Progenitor cell of endocrine pancreas (in vitro differentiated cells): Measurements from ENCODE around the gene IGFBP6. TPM values are rescaled to one million over a fixed set of nuclear protein-coding genes. Genes with fewer than 3 reads are reported as not detected.
A peak's percentile ranks its signal among the peaks of the same experiment; 100 is the strongest.

Experiments
- DNase-seq: peaks from one replicate; pipeline ENCODE4 v3.0.0; 2021; ENCODE audit warnings: low spot score; ENCODE audit not compliant: unreplicated experiment
- H3K27ac Mint-ChIP-seq: 2 replicates; pipeline ENCODE4 v1.8.0; 2021; ENCODE audit warnings: mild to moderate bottlenecking, moderate library complexity, mixed read lengths
- H3K27me3 Mint-ChIP-seq: 2 replicates; pipeline ENCODE4 v1.8.0; 2021; ENCODE audit warnings: mixed read lengths
- H3K36me3 Mint-ChIP-seq: 2 replicates; pipeline ENCODE4 v1.8.0; 2022; ENCODE audit warnings: mixed read lengths; ENCODE audit not compliant: insufficient read depth
- H3K4me1 Mint-ChIP-seq: 2 replicates; pipeline ENCODE4 v1.8.0; 2021; ENCODE audit warnings: low read depth, mixed read lengths
- H3K4me3 Mint-ChIP-seq: 2 replicates; pipeline ENCODE4 v1.8.0; 2021; ENCODE audit warnings: low read depth, mild to moderate bottlenecking, moderate library complexity, mixed read lengths
- H3K9me3 Mint-ChIP-seq: 2 replicates; pipeline ENCODE4 v1.8.0; 2021; ENCODE audit warnings: low read depth, mixed read lengths
- CTCF ChIP-seq: fragments of 200-600 bp; sonication (generic); IDR thresholded peaks from one replicate; pipeline ENCODE4 v1.5.0; 2021; ENCODE audit warnings: antibody characterized with exemption, mild to moderate bottlenecking; ENCODE audit not compliant: unreplicated experiment
- long read RNA-seq: library from polyadenylated mRNA; unstranded; transcript quantifications from one replicate; pipeline ENCODE4 v2.0.0, GENCODE V29; 2020
- total RNA-seq: library from RNA; stranded (reverse); gene quantifications from 2 replicates; pipeline ENCODE4 v1.2.1, GENCODE V29; 2021

Gene IGFBP6
- 25.7 and 26.5 TPM in 2 replicates for total RNA-seq
- long read RNA-seq: 0 reads

GRCh38 chr12:53097564-53098353 lies at the start of gene IGFBP6:
IGFBP6 (plus strand) TSS chr12:53097667; CDS start chr12:53097718, 51 bp downstream.
- H3K4me3 Mint-ChIP-seq: peak within 1 kb of the TSS; percentile 80
- H3K4me1 Mint-ChIP-seq: peaks cover 34% of the 10 kb centered on the region
- peak; percentile 45 for DNase-seq
- TF ChIP-seq CTCF: no peak
- H3K27me3 Mint-ChIP-seq: peaks cover 16% of the 10 kb centered on the region
- no peaks in the 10 kb centered on the region for H3K9me3 Mint-ChIP-seq
- no peaks in the 10 kb centered on the region for H3K36me3 Mint-ChIP-seq
- H3K27ac Mint-ChIP-seq: peak within 1 kb of the TSS; percentile 57

DNA sequence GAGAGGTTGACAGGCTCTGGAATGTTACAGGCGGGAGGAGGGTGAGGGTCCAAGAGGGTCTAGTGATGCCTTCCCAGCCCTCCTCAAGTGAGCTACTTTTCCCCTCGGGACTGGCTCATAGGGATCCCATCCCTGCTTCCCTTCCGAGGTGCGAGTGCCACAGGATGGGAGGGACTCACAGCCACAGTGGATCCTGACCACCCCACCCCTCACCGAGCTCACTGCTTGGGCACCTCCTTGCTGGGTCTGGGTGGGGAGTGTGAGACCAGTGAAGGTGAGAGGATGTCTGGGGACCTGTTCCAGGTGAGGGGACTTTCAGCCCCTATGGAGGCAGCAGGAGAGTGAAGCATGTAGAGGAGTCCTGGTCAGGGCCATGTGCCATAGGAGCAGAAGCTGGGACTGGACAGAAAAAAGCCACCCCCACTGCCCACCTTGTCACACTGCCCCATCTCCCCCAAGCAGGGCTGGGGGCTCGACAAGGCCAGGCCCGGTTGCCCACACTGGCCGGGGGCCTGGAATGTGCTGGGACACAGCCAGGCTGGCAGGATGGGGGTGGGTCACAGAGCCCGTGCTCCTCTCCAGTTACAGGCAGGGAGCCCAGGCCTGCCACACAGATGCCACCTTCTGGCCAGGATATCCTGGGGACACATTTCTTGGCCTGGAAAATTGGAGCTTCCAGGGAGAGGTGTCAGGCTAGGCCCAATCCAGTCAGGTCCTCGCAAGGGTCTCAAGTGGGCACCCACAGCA lies 49.3 kb upstream of the IGFBP6 start:
- Mint-ChIP-seq H3K27me3 (peaks cover 2% of the 10 kb centered on the region), H3K4me3 (peak overlapping the region; percentile 58), H3K36me3 (no peaks in the 10 kb centered on the region), H3K9me3 (no peaks in the 10 kb centered on the region), H3K27ac (peak overlapping the region; percentile 90), H3K4me1 (peaks cover 40% of the 10 kb centered on the region)
- DNase-seq: no peak
- no peak for TF ChIP-seq CTCF

DNA sequence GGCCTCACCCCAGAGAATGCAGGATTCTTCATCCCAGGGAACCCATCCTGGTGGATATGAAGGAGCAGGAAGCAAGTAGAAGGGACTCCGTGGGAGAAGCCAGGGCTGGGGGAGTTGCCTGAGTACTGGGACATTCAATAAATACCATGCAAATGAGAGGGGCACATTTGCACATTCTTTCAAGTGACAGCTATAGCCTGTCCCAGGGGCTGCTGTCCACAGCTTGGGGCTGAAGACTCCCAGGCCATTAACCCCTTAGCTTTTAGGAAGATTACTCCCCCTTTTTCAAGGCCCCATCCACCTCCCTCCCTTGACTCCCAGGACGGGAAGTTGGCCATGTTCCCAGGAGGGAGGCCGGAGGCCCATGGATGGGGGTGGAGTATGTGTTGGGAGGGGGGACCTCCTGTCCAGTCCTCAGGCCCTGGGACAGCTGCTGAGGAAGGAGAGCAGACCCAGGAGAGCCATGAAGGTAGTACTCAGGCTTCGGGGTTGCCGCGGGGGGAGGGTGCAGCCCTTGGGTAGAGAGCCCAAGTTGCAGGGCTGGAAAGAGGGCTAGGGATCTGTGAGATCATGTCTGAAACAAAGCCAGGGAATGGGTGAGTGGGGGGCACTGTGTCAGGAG lies 48.6 kb upstream of the IGFBP6 start:
- H3K9me3 Mint-ChIP-seq: no peaks in the 10 kb centered on the region
- no peak overlapping the region for H3K4me3 Mint-ChIP-seq
- no peak for TF ChIP-seq CTCF
- peaks cover 42% of the 10 kb centered on the region for H3K4me1 Mint-ChIP-seq
- H3K27ac Mint-ChIP-seq: peak overlapping the region; percentile 90
- DNase-seq: no peak
- H3K27me3 Mint-ChIP-seq: peaks cover 2% of the 10 kb centered on the region
- H3K36me3 Mint-ChIP-seq: no peaks in the 10 kb centered on the region

DNA sequence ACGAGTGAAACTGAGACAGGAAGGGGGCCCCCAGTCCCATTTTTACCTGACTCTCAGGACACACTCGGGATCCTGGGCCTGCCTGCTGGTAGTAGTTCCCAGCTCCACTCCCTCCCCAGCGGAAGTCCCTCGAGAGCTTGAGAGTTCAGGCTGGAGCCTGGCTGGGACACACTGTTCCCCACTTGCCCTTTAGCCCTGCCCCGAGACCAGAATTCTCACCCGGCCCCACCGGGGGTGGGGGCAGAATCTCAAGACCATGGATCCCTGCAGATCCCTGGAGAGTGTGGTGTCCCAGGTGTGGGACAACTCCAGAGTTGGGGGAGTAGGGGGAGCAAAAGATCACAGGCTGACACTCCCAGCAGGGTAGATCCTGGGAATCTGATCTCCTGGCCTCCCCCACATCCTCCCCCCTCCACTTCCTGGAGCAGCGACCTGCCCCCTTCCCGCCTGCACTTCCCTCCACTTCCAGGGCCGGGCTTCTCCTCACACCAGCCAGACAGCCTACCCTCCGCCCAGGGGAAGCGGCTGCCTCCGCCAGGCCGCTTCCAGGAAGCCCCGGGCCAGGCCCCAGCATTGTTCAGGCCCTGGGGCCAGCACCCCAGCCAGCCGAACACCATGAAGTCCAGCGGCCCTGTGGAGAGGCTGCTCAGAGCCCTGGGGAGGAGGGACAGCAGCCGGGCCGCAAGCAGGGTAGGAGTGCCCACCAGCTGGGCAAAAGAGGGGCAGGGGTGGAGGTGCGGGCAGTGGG lies 47.7 kb upstream of the IGFBP6 start, which contains the start of gene TNS2:
TNS2 (plus strand) TSS at position 495 of the 748 bp plus-strand sequence; CDS start at position 616, 121 bp downstream.
- TF ChIP-seq CTCF: no peak
- Mint-ChIP-seq H3K36me3 (no peaks in the 10 kb centered on the region), H3K4me3 (no peak within 1 kb of the TSS), H3K9me3 (no peaks in the 10 kb centered on the region), H3K27ac (peak within 1 kb of the TSS; percentile 65), H3K27me3 (peaks cover 2% of the 10 kb centered on the region), H3K4me1 (peaks cover 35% of the 10 kb centered on the region)
- DNase-seq: no peak
